NB4 (cell line): ENCODE data around the gene BUD13.
A peak's percentile ranks its signal among the peaks of the same experiment; 100 is the strongest.

Source experiments
- DNase-seq: peaks from one replicate; pipeline ENCODE4 v3.0.0; 2010; ENCODE audit warnings: low read depth
- H3K4me3 ChIP-seq: one replicate; pipeline ENCODE4 v1.5.1; 2011; ENCODE audit warnings: mild to moderate bottlenecking, low read depth, low read length, moderate library complexity
- CTCF ChIP-seq: IDR thresholded peaks from one replicate; pipeline ENCODE4 v1.5.1; 2012; ENCODE audit warnings: low read depth, low read length
- MYC ChIP-seq: IDR thresholded peaks from 2 replicates; pipeline ENCODE4 v1.6.1; 2011; ENCODE audit warnings: low read depth, low read length
- POLR2A ChIP-seq: IDR thresholded peaks from 2 replicates; pipeline ENCODE4 v1.6.1; 2011; ENCODE audit warnings: mild to moderate bottlenecking; ENCODE audit not compliant: insufficient read length; ENCODE audit errors: extremely low read depth
- TF ChIP-seq, protein P1 (sequence below): IDR thresholded peaks from 2 replicates; pipeline ENCODE4 v1.6.1; 2011; ENCODE audit warnings: low read depth, low read length

The BUD13 gene

DNA sequence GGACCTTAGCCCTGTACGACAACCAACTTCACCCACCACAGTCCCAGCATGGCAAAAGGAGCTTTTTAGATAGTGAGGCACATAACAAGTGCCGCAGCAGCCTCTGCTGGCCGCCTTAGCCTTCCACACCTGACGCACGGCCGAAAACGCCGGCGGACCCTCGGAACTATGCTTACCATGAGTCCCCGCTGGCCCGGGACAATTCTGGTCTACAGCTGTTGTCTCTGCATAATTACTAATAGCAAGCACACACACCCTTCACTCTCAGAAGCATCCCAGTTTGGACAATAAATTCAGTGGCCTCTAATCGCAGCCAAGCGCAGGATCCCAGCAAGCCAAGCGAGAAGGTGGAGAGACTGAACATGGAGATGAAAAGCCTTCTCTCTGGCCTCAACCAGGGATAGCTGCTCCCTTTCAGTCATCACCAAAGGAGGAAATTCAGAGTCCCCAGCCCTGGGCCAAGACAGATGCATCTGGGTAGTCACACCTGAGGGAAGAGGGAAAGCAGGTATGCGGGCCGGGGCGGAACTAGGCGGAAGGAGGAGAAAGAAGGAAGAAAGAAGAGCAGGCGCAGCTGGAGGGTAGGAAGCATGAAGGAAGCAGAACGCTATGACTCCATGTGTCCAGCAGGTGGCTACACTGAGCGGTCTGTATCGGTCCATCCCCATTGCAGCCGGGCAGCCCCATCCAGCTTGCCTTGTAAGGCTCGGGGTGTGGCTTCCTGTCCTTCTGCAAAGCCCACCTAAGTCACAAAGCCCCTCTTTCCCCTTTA, 40.3 kb downstream of the BUD13 start:
- peak; percentile 74 for DNase-seq
- no peak overlapping the region for H3K4me3 ChIP-seq
- TF ChIP-seq MYC: no peak
- peak; percentile 96 for TF ChIP-seq CTCF
- TF ChIP-seq, protein P1, sequence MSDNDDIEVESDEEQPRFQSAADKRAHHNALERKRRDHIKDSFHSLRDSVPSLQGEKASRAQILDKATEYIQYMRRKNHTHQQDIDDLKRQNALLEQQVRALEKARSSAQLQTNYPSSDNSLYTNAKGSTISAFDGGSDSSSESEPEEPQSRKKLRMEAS: peak; percentile 82
- no peak for TF ChIP-seq POLR2A

DNA sequence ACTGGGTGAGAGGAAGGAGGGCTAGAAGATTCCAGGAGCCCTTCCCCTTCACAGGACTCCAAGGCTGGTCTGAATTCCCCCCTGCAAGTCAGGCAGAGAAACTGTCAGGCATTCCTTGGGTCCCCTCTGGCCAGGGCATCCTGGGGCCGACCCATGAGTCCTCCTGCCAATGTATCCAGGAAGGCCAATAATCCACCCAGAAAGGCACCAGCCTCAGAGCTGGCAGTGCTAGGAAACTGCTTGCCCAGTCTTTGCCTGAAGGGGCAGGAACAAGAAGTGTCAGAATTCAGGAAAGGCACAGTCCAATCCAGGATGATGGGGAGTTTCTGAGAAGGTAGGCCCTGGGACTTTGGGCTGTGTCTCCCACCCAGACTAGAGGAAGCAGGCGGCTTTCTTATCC, 41.0 kb downstream of the BUD13 start:
- TF ChIP-seq POLR2A (no peak), CTCF (no peak)
- TF ChIP-seq, protein P1: no peak
- no peak overlapping the region for H3K4me3 ChIP-seq
- DNase-seq: no peak

- H3K4me3 ChIP-seq: no peak overlapping the region
- no peak for DNase-seq
- no peak for TF ChIP-seq POLR2A
- TF ChIP-seq, protein P1: no peak
- no peak for TF ChIP-seq CTCF
- no peak for TF ChIP-seq MYC
Measured at GRCh38 chr11:116731097-116731761, 41.6 kb downstream of the BUD13 start.

- TF ChIP-seq MYC (no peak), CTCF (no peak), POLR2A (no peak)
- TF ChIP-seq, protein P1: no peak
- no peak overlapping the region for H3K4me3 ChIP-seq
Measured at GRCh38 chr11:116730601-116731000, 42.2 kb downstream of the BUD13 start.

DNA sequence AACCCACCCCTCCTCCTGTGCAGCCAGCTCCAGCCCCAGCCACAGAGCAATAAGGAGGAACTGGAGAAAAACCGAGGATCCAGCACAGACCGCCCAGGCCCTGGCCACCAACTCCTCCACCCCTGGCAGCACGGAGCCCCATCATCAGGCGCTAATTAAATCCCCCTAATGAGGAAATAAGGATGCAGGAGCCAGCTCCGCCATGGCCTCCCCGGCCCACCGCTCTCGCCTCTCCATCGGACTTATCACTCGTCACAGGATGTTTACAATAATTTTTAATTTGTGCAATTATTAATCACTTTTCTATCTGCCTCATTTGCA, 42.6 kb downstream of the BUD13 start:
- no peak overlapping the region for H3K4me3 ChIP-seq
- no peak for TF ChIP-seq POLR2A
- TF ChIP-seq MYC: no peak
- TF ChIP-seq, protein P1: no peak
- TF ChIP-seq CTCF: no peak
- no peak for DNase-seq

More at GRCh38 chr11:116730601-116731000, 42.2 kb downstream of the BUD13 start:
- no peak for DNase-seq
